RPMI7951 (cell line): ENCODE results near the gene LMNTD2. TPM values are rescaled to one million over a fixed set of nuclear protein-coding genes. Genes with fewer than 3 reads are reported as not detected.

ENCODE experiments used
- DNase-seq: peaks from one replicate; pipeline ENCODE4 v3.0.0-alpha.2; 2012; ENCODE audit warnings: low read depth
- total RNA-seq: library from RNA; depleted of rRNA; stranded (reverse); fragments of >200 nt; shearing (Covaris generic); gene quantifications from 2 replicates; pipeline ENCODE4 v1.2.3, GENCODE V29; 2014; rRNA removed

Gene LMNTD2
- total RNA-seq, 1 experiment from 2014 or later: 0.24 TPM

GRCh38 chr11:514606-515005 is 45.9 kb downstream of the LMNTD2 start:
- DNase-seq: no peak

GRCh38 chr11:512761-513595 is 47.6 kb downstream of the LMNTD2 start:
- DNase-seq: no peak

GRCh38 chr11:508956-509355 is 51.6 kb downstream of the LMNTD2 start:
- no peak for DNase-seq

GRCh38 chr11:507727-508515 is 52.6 kb downstream of the LMNTD2 start:
- DNase-seq: peak; percentile 9

GRCh38 chr11:506995-507726 is 53.4 kb downstream of the LMNTD2 start, which contains the start of gene RNH1:
Gene RNH1 (minus strand): TSS chr11:507242. CDS start chr11:502162, 5,080 bp downstream.
- peak; percentile 86 for DNase-seq

GRCh38 chr11:506238-506994 is 54.1 kb downstream of the LMNTD2 start:
- peak; percentile 94 for DNase-seq

GRCh38 chr11:504994-505344 is 55.6 kb downstream of the LMNTD2 start:
- DNase-seq: no peak

Other genes starting within 250 kb of the LMNTD2 start
- gene IFITM1, start 246.7 kb downstream of the LMNTD2 start, total RNA-seq: 13.6 and 14.3 TPM in 2 replicates
- 102 and 111 TPM in 2 replicates for gene IFITM3, start 239.9 kb downstream of the LMNTD2 start, total RNA-seq
- gene B4GALNT4, start 191.2 kb downstream of the LMNTD2 start, total RNA-seq: not detected in 2 replicates
- 0.84 and 2.9 TPM in 2 replicates for gene PKP3, start 166.5 kb downstream of the LMNTD2 start, total RNA-seq
- 14.3 and 19.2 TPM in 2 replicates for gene SIGIRR, start 145.7 kb downstream of the LMNTD2 start, total RNA-seq
- not detected in 2 replicates for gene ANO9, start 118.7 kb downstream of the LMNTD2 start, total RNA-seq
- gene PTDSS2, start 110.5 kb downstream of the LMNTD2 start, total RNA-seq: 13.2 and 16.8 TPM in 2 replicates
- gene RNH1, start 53.5 kb downstream of the LMNTD2 start, total RNA-seq: 147 and 167 TPM in 2 replicates
- 65.8 and 81.1 TPM in 2 replicates for gene HRAS, start 25.2 kb downstream of the LMNTD2 start, total RNA-seq
- gene LRRC56, start 23.2 kb downstream of the LMNTD2 start, total RNA-seq: 0.29 TPM in 1 of 2 replicates, not detected in the other
- gene RASSF7, start 232 bp upstream of the LMNTD2 start, total RNA-seq: 7.4 and 16.4 TPM in 2 replicates
- gene PHRF1, start 15.7 kb upstream of the LMNTD2 start, total RNA-seq: 12.5 and 14.8 TPM in 2 replicates
- 4.7 and 5.1 TPM in 2 replicates for gene IRF7, start 55.2 kb upstream of the LMNTD2 start, total RNA-seq
- not detected in 2 replicates for gene CDHR5, start 64.2 kb upstream of the LMNTD2 start, total RNA-seq
- gene SCT, start 66.4 kb upstream of the LMNTD2 start, total RNA-seq: not detected in 2 replicates
- not detected in 2 replicates for gene DRD4, start 76.5 kb upstream of the LMNTD2 start, total RNA-seq
- 15.4 and 23.8 TPM in 2 replicates for gene DEAF1, start 134.5 kb upstream of the LMNTD2 start, total RNA-seq
- gene TMEM80, start 135.1 kb upstream of the LMNTD2 start, total RNA-seq: 15.6 and 18.6 TPM in 2 replicates
- 3.4 and 5.7 TPM in 2 replicates for gene EPS8L2, start 145.5 kb upstream of the LMNTD2 start, total RNA-seq
- 166 and 168 TPM in 2 replicates for gene TALDO1, start 186.7 kb upstream of the LMNTD2 start, total RNA-seq
- 19.8 and 23.5 TPM in 2 replicates for gene GATD1, start 216.7 kb upstream of the LMNTD2 start, total RNA-seq
- 0.12 TPM in 1 of 2 replicates, not detected in the other for gene CEND1, start 229.4 kb upstream of the LMNTD2 start, total RNA-seq
- 9.5 and 12.7 TPM in 2 replicates for gene SLC25A22, start 237.5 kb upstream of the LMNTD2 start, total RNA-seq
- gene PIDD1, start 244.5 kb upstream of the LMNTD2 start, total RNA-seq: 4.9 and 5.4 TPM in 2 replicates
- gene RPLP2, start 249.2 kb upstream of the LMNTD2 start, total RNA-seq: 886 and 920 TPM in 2 replicates